NCI-H1048 (cell line): Measurements from ENCODE around the gene CGB3.
"Not testable (repeated sequence)": the region's sequence is repeated elsewhere in the genome, so short reads cannot be mapped to it uniquely, and the experiment has no call there.

Experiments used
- DNase-seq: peaks from one replicate; lab custom pipeline; 2025; lab: John Stamatoyannopoulos, UW

Gene CGB3

GRCh38 chr19:49042666-49043065, 18.5 kb upstream of the CGB3 start:
- DNase-seq, result not testable (repeated sequence)

- DNase-seq, result no peak
These were observed 18.0 kb upstream of the CGB3 start for GRCh38 chr19:49042177-49042576.

GRCh38 chr19:49039736-49040135, 15.6 kb upstream of the CGB3 start:
- not testable (repeated sequence) for DNase-seq

- not testable (repeated sequence) for DNase-seq
These were observed 14.6 kb upstream of the CGB3 start for GRCh38 chr19:49038557-49039276.

- not testable (repeated sequence) for DNase-seq
These were observed 14.0 kb upstream of the CGB3 start for GRCh38 chr19:49038111-49038510.

- not testable (repeated sequence) for DNase-seq
These were observed 12.7 kb upstream of the CGB3 start, which contains the start of gene CGB1 for GRCh38 chr19:49036815-49037214. Gene CGB1 (minus strand): TSS chr19:49036895. CDS start chr19:49036711, 184 bp downstream.

- not testable (repeated sequence) for DNase-seq
These were observed 7.6 kb upstream of the CGB3 start, which contains the start of gene CGB2 for GRCh38 chr19:49031642-49032301. Gene CGB2 (plus strand): TSS chr19:49031890. CDS start chr19:49032096, 206 bp downstream.

GRCh38 chr19:49030323-49030722, 6.2 kb upstream of the CGB3 start:
- not testable (repeated sequence) for DNase-seq

GRCh38 chr19:49029749-49030148, 5.6 kb upstream of the CGB3 start:
- not testable (repeated sequence) for DNase-seq

- DNase-seq, result not testable (repeated sequence)
These were observed 4.6 kb upstream of the CGB3 start for GRCh38 chr19:49028686-49029085.

GRCh38 chr19:49025599-49025998, 1.5 kb upstream of the CGB3 start:
- not testable (repeated sequence) for DNase-seq

GRCh38 chr19:49025088-49025487, 955 bp upstream of the CGB3 start:
- not testable (repeated sequence) for DNase-seq

GRCh38 chr19:49022116-49022515, 2.0 kb downstream of the CGB3 start:
- no peak for DNase-seq

- DNase-seq, result no peak
These were observed 2.9 kb downstream of the CGB3 start for GRCh38 chr19:49020931-49021895.

- DNase-seq, result no peak
These were observed 3.8 kb downstream of the CGB3 start for GRCh38 chr19:49020342-49020741.

GRCh38 chr19:49019242-49019932, 4.7 kb downstream of the CGB3 start:
- DNase-seq, result no peak

GRCh38 chr19:49018388-49019241, 5.5 kb downstream of the CGB3 start:
- not testable (repeated sequence) for DNase-seq

- DNase-seq, result no peak
These were observed 6.3 kb downstream of the CGB3 start for GRCh38 chr19:49017666-49018351.

- no peak for DNase-seq
These were observed 7.0 kb downstream of the CGB3 start, which contains the start of gene LHB for GRCh38 chr19:49017041-49017665. Gene LHB (minus strand): TSS chr19:49017091. CDS start chr19:49017081, 10 bp downstream.
